ENCODE data around the gene FARS2.

DNA sequence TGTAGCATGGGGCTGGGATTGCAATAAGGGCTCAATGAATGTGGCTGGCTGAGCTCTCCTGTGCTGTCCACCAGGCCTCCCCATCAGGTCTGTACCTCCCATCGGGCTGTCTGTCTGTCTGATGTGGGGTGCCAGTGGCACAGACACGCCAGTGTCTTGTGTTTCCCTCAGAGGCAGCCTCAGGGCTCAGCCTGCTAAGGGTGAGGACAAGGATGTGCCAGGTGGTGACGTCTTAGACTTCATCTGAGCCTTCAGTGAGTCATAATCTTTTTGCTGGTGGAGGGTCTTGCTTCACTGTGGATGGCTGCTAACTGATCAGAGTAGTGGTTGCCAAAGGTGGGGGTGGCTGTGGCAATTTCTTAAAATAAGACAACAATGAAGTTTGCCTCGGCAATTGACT lies 550.7 kb downstream of the FARS2 start:
- TF ChIP-seq CTCF (IDR thresholded peaks at IDR 0.05), result no peak
- TF ChIP-seq SIN3A (IDR thresholded peaks at IDR 0.05; ENCODE audit: borderline replicate concordance, low read depth, low read length), result no peak
- no peak for TF ChIP-seq POLR2AphosphoS5 (IDR thresholded peaks at IDR 0.05; ENCODE audit: low read depth, low read length)
- no peak for TF ChIP-seq YY1 (IDR thresholded peaks at IDR 0.05; ENCODE audit: low read depth)
- no peak for TF ChIP-seq GATA2 (CRISPR knock-in tag; IDR thresholded peaks at IDR 0.05)
- TF ChIP-seq, protein P1, sequence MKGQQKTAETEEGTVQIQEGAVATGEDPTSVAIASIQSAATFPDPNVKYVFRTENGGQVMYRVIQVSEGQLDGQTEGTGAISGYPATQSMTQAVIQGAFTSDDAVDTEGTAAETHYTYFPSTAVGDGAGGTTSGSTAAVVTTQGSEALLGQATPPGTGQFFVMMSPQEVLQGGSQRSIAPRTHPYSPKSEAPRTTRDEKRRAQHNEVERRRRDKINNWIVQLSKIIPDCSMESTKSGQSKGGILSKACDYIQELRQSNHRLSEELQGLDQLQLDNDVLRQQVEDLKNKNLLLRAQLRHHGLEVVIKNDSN (IDR thresholded peaks at IDR 0.05; ENCODE audit: borderline replicate concordance, low read depth), result no peak
- TF ChIP-seq MAX (IDR thresholded peaks at IDR 0.05; ENCODE audit: low read depth), result no peak
- TF ChIP-seq RCOR1 (IDR thresholded peaks at IDR 0.05; ENCODE audit: low read length), result no peak
- no peak for TF ChIP-seq RAD21 (IDR thresholded peaks at IDR 0.05; ENCODE audit: low read length)
- no peak for TF ChIP-seq FOXM1 (IDR thresholded peaks at IDR 0.05; ENCODE audit: low read depth)
- TF ChIP-seq REST (IDR thresholded peaks at IDR 0.05; ENCODE audit: low read depth, low read length), result no peak
- no peak for TF ChIP-seq GABPA (IDR thresholded peaks at IDR 0.05; ENCODE audit: low read depth)
- no peak for TF ChIP-seq EP300 (IDR thresholded peaks at IDR 0.05; ENCODE audit: borderline replicate concordance in 1 of 2, low read depth in 1 of 2, low read length in 1 of 2)
- TF ChIP-seq FOXJ3 (CRISPR knock-in tag; IDR thresholded peaks at IDR 0.05), result no peak
